GM23338 (cell line): ENCODE data around the gene ACCS. TPM values are rescaled to one million over a fixed set of nuclear protein-coding genes. Genes with fewer than 3 reads are reported as not detected.
A peak's percentile ranks its signal among the peaks of the same experiment; 100 is the strongest.

Experiments used
- ATAC-seq: fragments of 200-7000 bp; cut with Tn5 transposase; 3 replicates; pipeline ENCODE4 v1.9.1; 2020
- DNase-seq: peaks from one replicate; pipeline ENCODE4 v3.0.0-alpha.2; 2015; ENCODE audit warnings: low spot score
- H2AFZ ChIP-seq: fragments of 200-600 bp; sonication (generic); 2 replicates; pipeline ENCODE4 v1.8.0; 2016; ENCODE audit warnings: antibody characterized with exemption, mild to moderate bottlenecking, moderate library complexity
- H3F3A ChIP-seq: fragments of 200-600 bp; sonication (generic); replicated peaks from 2 replicates; pipeline ENCODE4 v1.8.0; 2017; ENCODE audit warnings: antibody characterized with exemption, mixed run types, low read depth
- H3K27ac ChIP-seq: fragments of 200-600 bp; sonication (generic); 2 replicates; pipeline ENCODE4 v1.6.1; 2016; ENCODE audit warnings: low read depth
- H3K27me3 ChIP-seq: fragments of 200-600 bp; sonication (generic); 2 replicates; pipeline ENCODE4 v1.8.0; 2016; ENCODE audit warnings: mild to moderate bottlenecking, mixed run types, moderate library complexity; ENCODE audit not compliant: insufficient read depth
- H3K36me3 ChIP-seq: fragments of 200-600 bp; sonication (generic); 2 replicates; pipeline ENCODE4 v1.8.0; 2016; ENCODE audit warnings: mild to moderate bottlenecking; ENCODE audit not compliant: insufficient read depth
- H3K4me1 ChIP-seq: fragments of 200-600 bp; sonication (generic); 2 replicates; pipeline ENCODE4 v1.8.0; 2016; ENCODE audit warnings: mild to moderate bottlenecking, moderate library complexity; ENCODE audit not compliant: insufficient read depth
- H3K4me2 ChIP-seq: fragments of 200-600 bp; sonication (generic); 2 replicates; pipeline ENCODE4 v1.7.1; 2017; ENCODE audit warnings: mixed run types
- H3K4me3 ChIP-seq: fragments of 200-600 bp; sonication (generic); 2 replicates; pipeline ENCODE4 v1.6.1; 2016; ENCODE audit warnings: mixed run types
- H3K79me2 ChIP-seq: fragments of 200-600 bp; sonication (generic); replicated peaks from 2 replicates; pipeline ENCODE4 v1.8.0; 2017; ENCODE audit warnings: mild to moderate bottlenecking; ENCODE audit not compliant: insufficient read depth
- H3K9me2 ChIP-seq: fragments of 200-600 bp; sonication (generic); 2 replicates; pipeline ENCODE4 v1.8.0; 2017; ENCODE audit not compliant: insufficient read depth
- H4K20me1 ChIP-seq: fragments of 200-600 bp; sonication (generic); replicated peaks from 2 replicates; pipeline ENCODE4 v1.8.0; 2017; ENCODE audit warnings: mild to moderate bottlenecking; ENCODE audit not compliant: insufficient read depth
- H3K27ac Mint-ChIP-seq: 2 replicates; pipeline ENCODE4 v1.8.0; 2020; ENCODE audit warnings: inconsistent platforms, mild to moderate bottlenecking, moderate library complexity, mixed read lengths
- H3K27me3 Mint-ChIP-seq: 3 replicates; pipeline ENCODE4 v1.8.0; 2022; ENCODE audit warnings: low read depth, mild to moderate bottlenecking, moderate library complexity, mixed read lengths, inconsistent platforms; ENCODE audit not compliant: insufficient read depth, poor library complexity
- H3K36me3 Mint-ChIP-seq: 3 replicates; pipeline ENCODE4 v1.8.0; 2021; ENCODE audit warnings: low read depth, mild to moderate bottlenecking, inconsistent platforms, moderate library complexity, mixed read lengths
- H3K4me1 Mint-ChIP-seq: 3 replicates; pipeline ENCODE4 v1.8.0; 2020; ENCODE audit warnings: mild to moderate bottlenecking, inconsistent platforms, mixed read lengths
- H3K4me3 Mint-ChIP-seq: 3 replicates; pipeline ENCODE4 v1.8.0; 2021; ENCODE audit warnings: moderate library complexity, mild to moderate bottlenecking, inconsistent platforms, mixed read lengths
- H3K9me3 Mint-ChIP-seq: 3 replicates; pipeline ENCODE4 v1.8.0; 2020; ENCODE audit warnings: moderate library complexity, mild to moderate bottlenecking, inconsistent platforms, mixed read lengths
- EZH2phosphoT487 ChIP-seq: fragments of 200-600 bp; sonication (generic); IDR thresholded peaks from one replicate; pipeline ENCODE4 v1.8.1; 2018; ENCODE audit warnings: antibody characterized with exemption; ENCODE audit not compliant: unreplicated experiment
- JUNB ChIP-seq: IDR thresholded peaks from one replicate; pipeline ENCODE4 v1.6.1; 2016; ENCODE audit warnings: antibody characterized with exemption; ENCODE audit not compliant: unreplicated experiment
- NANOG ChIP-seq: IDR thresholded peaks from 2 replicates; pipeline ENCODE4 v1.6.1; 2016; ENCODE audit warnings: antibody characterized with exemption, borderline replicate concordance
- POLR2AphosphoS5 ChIP-seq: IDR thresholded peaks from 2 replicates; pipeline ENCODE4 v1.6.1; 2016; ENCODE audit warnings: antibody characterized with exemption, low read depth
- ZNF331 ChIP-seq: fragments of 250-450 bp; sonication (Bioruptor Pico); IDR thresholded peaks from 2 replicates; pipeline ENCODE4 v1.5.0; 2020; ENCODE audit warnings: low read depth, mild to moderate bottlenecking, moderate library complexity
- polyA plus RNA-seq: library from polyadenylated mRNA; unstranded; fragments of >200 nt; fragmentation: Nextera tagmentation; extraction: Ambion mirVana; gene quantifications from 2 replicates; pipeline ENCODE4 v1.2.1, GENCODE V29; 2016
- total RNA-seq: library from RNA; depleted of rRNA; stranded (reverse); fragments of >200 nt; shearing (Covaris generic); gene quantifications from 2 replicates; pipeline ENCODE4 v1.2.3, GENCODE V29; 2014
- TF ChIP-seq, protein P1 (sequence below): IDR thresholded peaks from 2 replicates; pipeline ENCODE4 v1.6.1; 2016; ENCODE audit warnings: antibody characterized with exemption
- TF ChIP-seq, protein P2 (sequence below), 2 experiments: fragments of 200-600 bp in 1 of 2; sonication (generic) in 1 of 2; conservative IDR thresholded peaks; 2 replicates each; pipeline versions ENCODE4 v1.5.1 to v1.6.1; 2016 to 2017; ENCODE audit warnings: antibody characterized with exemption in 2 of 2, low read depth in 2 of 2, mild to moderate bottlenecking in 2 of 2, moderate library complexity in 1 of 2
- TF ChIP-seq, protein P3 (sequence below): fragments of 250-450 bp; sonication (Bioruptor Pico); IDR thresholded peaks from 2 replicates; pipeline ENCODE4 v1.5.0; 2020; ENCODE audit warnings: mild to moderate bottlenecking, moderate library complexity

Gene ACCS
- total and polyA plus RNA-seq, 2 experiments from 2014 or later: 3.6 to 6.6 TPM

DNA sequence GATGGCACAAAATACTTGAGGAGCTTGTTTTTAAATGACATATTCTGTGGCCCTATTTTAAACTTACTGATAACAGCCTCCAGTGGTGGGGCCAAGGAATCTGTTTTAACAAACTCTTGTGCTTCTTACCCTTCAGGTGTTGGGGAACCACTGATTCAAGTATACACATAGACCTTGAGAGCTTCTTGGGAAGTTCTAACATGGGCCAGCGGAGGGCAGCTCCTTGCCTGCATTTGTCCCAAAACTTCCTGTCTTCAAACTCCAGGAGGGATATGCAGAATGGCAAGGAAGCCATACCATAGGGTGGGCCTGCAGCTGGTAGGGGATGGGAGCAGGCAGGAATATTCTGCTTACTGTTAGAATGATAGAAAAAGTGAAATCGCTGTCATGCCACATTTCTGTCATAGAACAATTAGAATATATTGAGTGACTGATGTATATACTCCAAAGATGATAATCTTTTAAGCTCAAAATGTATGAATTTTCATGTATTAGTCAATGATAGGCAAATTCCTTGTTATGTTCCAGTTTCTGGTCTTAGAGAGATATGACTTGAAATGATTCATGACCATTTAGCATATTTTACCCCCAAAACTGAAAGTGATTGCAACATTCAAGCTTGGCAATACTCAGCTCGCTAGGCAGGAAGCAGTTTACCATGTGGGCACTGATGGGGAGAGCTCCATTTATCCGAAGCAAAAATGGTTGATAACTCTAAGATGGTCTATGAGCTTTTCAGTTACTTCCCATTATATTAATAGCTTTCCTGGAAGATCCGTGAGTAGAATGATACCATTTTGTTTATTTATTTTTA, 38.6 kb downstream of the ACCS start:
- Mint-ChIP-seq H3K27ac (no peak overlapping the region), H3K4me1 (peaks cover 9% of the 10 kb centered on the region; the same call in 2 of the 3 replicates), H3K4me3 (no peak overlapping the region), H3K9me3 (no peaks in the 10 kb centered on the region), H3K36me3 (no peaks in the 10 kb centered on the region; the same call in 2 of the 3 replicates), H3K27me3 (peaks cover 2% of the 10 kb centered on the region)
- ATAC-seq: peak; percentile 83
- Histone ChIP-seq H3K79me2 (peaks cover 32% of the 10 kb centered on the region), H3F3A (no peaks in the 10 kb centered on the region), H3K36me3 (no peaks in the 10 kb centered on the region), H3K9me2 (no peaks in the 10 kb centered on the region; the same call in 1 of the 2 replicates), H2AFZ (no peak overlapping the region), H3K4me3 (no peak overlapping the region), H3K27ac (no peak overlapping the region), H3K27me3 (no peaks in the 10 kb centered on the region), H3K4me1 (peaks cover 5% of the 10 kb centered on the region; the same call in 1 of the 2 replicates), H3K4me2 (no peak overlapping the region), H4K20me1 (peaks cover 8% of the 10 kb centered on the region; the same call in 1 of the 2 replicates)
- DNase-seq: peak; percentile 70
- TF ChIP-seq, protein P1, sequence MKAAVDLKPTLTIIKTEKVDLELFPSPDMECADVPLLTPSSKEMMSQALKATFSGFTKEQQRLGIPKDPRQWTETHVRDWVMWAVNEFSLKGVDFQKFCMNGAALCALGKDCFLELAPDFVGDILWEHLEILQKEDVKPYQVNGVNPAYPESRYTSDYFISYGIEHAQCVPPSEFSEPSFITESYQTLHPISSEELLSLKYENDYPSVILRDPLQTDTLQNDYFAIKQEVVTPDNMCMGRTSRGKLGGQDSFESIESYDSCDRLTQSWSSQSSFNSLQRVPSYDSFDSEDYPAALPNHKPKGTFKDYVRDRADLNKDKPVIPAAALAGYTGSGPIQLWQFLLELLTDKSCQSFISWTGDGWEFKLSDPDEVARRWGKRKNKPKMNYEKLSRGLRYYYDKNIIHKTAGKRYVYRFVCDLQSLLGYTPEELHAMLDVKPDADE: no peak
- TF ChIP-seq, protein P2, sequence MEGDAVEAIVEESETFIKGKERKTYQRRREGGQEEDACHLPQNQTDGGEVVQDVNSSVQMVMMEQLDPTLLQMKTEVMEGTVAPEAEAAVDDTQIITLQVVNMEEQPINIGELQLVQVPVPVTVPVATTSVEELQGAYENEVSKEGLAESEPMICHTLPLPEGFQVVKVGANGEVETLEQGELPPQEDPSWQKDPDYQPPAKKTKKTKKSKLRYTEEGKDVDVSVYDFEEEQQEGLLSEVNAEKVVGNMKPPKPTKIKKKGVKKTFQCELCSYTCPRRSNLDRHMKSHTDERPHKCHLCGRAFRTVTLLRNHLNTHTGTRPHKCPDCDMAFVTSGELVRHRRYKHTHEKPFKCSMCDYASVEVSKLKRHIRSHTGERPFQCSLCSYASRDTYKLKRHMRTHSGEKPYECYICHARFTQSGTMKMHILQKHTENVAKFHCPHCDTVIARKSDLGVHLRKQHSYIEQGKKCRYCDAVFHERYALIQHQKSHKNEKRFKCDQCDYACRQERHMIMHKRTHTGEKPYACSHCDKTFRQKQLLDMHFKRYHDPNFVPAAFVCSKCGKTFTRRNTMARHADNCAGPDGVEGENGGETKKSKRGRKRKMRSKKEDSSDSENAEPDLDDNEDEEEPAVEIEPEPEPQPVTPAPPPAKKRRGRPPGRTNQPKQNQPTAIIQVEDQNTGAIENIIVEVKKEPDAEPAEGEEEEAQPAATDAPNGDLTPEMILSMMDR (conservative IDR thresholded peaks at IDR 0.05; ENCODE audit: low read depth in 2 of 2): peak; percentile 40 to 41
- TF ChIP-seq EZH2phosphoT487: no peak
- no peak for TF ChIP-seq ZNF331 (CRISPR knock-in tag)

DNA sequence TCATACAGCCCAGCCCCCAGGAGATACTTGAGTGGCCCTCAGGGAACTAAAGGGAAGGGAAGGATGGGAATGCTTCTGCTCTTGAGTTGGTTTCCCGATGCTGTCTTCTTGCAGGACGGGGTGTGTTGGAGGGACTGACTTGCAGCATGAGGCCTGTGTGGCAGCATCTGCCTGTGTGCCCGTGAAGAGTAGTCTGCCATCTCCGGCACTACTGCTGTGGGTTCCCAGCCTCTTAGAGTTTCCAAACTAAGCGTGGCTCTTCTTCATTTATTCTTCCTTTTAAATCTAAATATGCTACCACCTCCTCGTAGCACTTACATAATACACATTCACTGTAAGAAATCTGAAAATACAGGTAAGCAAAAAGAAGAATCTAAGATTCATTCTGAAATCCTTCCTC, 42.2 kb downstream of the ACCS start:
- no peak for DNase-seq
- H3K27ac ChIP-seq: no peak overlapping the region
- H3K27me3 Mint-ChIP-seq: no peaks in the 10 kb centered on the region
- no peak overlapping the region for H3K4me3 ChIP-seq
- no peaks in the 10 kb centered on the region for H3K27me3 ChIP-seq
- H3K27ac Mint-ChIP-seq: no peak overlapping the region
- H2AFZ ChIP-seq: no peak overlapping the region
- no peaks in the 10 kb centered on the region; the same call in 1 of the 2 replicates for H4K20me1 ChIP-seq
- ATAC-seq: no peak
- peaks cover 9% of the 10 kb centered on the region; the same call in 1 of the 2 replicates for H3K79me2 ChIP-seq
- no peaks in the 10 kb centered on the region for H3F3A ChIP-seq
- H3K4me1 ChIP-seq: no peaks in the 10 kb centered on the region
- H3K9me3 Mint-ChIP-seq: no peaks in the 10 kb centered on the region
- peaks cover 6% of the 10 kb centered on the region; the same call in 2 of the 3 replicates for H3K4me1 Mint-ChIP-seq
- no peaks in the 10 kb centered on the region for H3K36me3 ChIP-seq
- no peak overlapping the region for H3K4me2 ChIP-seq
- H3K9me2 ChIP-seq: no peaks in the 10 kb centered on the region
- H3K4me3 Mint-ChIP-seq: no peak overlapping the region
- no peaks in the 10 kb centered on the region; the same call in 1 of the 3 replicates for H3K36me3 Mint-ChIP-seq
- TF ChIP-seq, protein P3, sequence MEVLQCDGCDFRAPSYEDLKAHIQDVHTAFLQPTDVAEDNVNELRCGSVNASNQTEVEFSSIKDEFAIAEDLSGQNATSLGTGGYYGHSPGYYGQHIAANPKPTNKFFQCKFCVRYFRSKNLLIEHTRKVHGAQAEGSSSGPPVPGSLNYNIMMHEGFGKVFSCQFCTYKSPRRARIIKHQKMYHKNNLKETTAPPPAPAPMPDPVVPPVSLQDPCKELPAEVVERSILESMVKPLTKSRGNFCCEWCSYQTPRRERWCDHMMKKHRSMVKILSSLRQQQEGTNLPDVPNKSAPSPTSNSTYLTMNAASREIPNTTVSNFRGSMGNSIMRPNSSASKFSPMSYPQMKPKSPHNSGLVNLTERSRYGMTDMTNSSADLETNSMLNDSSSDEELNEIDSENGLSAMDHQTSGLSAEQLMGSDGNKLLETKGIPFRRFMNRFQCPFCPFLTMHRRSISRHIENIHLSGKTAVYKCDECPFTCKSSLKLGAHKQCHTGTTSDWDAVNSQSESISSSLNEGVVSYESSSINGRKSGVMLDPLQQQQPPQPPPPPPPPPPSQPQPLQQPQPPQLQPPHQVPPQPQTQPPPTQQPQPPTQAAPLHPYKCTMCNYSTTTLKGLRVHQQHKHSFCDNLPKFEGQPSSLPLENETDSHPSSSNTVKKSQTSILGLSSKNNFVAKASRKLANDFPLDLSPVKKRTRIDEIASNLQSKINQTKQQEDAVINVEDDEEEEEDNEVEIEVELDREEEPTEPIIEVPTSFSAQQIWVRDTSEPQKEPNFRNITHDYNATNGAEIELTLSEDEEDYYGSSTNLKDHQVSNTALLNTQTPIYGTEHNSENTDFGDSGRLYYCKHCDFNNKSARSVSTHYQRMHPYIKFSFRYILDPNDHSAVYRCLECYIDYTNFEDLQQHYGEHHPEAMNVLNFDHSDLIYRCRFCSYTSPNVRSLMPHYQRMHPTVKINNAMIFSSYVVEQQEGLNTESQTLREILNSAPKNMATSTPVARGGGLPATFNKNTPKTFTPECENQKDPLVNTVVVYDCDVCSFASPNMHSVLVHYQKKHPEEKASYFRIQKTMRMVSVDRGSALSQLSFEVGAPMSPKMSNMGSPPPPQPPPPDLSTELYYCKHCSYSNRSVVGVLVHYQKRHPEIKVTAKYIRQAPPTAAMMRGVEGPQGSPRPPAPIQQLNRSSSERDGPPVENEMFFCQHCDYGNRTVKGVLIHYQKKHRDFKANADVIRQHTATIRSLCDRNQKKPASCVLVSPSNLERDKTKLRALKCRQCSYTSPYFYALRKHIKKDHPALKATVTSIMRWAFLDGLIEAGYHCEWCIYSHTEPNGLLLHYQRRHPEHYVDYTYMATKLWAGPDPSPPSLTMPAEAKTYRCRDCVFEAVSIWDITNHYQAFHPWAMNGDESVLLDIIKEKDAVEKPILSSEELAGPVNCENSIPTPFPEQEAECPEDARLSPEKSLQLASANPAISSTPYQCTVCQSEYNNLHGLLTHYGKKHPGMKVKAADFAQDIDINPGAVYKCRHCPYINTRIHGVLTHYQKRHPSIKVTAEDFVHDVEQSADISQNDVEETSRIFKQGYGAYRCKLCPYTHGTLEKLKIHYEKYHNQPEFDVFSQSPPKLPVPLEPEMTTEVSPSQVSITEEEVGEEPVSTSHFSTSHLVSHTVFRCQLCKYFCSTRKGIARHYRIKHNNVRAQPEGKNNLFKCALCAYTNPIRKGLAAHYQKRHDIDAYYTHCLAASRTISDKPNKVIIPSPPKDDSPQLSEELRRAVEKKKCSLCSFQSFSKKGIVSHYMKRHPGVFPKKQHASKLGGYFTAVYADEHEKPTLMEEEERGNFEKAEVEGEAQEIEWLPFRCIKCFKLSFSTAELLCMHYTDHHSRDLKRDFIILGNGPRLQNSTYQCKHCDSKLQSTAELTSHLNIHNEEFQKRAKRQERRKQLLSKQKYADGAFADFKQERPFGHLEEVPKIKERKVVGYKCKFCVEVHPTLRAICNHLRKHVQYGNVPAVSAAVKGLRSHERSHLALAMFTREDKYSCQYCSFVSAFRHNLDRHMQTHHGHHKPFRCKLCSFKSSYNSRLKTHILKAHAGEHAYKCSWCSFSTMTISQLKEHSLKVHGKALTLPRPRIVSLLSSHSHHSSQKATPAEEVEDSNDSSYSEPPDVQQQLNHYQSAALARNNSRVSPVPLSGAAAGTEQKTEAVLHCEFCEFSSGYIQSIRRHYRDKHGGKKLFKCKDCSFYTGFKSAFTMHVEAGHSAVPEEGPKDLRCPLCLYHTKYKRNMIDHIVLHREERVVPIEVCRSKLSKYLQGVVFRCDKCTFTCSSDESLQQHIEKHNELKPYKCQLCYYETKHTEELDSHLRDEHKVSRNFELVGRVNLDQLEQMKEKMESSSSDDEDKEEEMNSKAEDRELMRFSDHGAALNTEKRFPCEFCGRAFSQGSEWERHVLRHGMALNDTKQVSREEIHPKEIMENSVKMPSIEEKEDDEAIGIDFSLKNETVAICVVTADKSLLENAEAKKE: no peak
- no peak for TF ChIP-seq NANOG
- TF ChIP-seq JUNB: no peak
- TF ChIP-seq POLR2AphosphoS5: no peak
- TF ChIP-seq, protein P2 (conservative IDR thresholded peaks at IDR 0.05; ENCODE audit: low read depth in 2 of 2): no peak
- TF ChIP-seq ZNF331 (CRISPR knock-in tag): no peak
